Fibroblast of skin of scalp (primary cell): ENCODE measurements around the gene SSU72.
A peak's percentile ranks its signal among the peaks of the same experiment; 100 is the strongest.
"Not testable (repeated sequence)": the region's sequence is repeated elsewhere in the genome, so short reads cannot be mapped to it uniquely, and the experiment has no call there.

Source experiments
- DNase-seq: peaks from one replicate; pipeline ENCODE4 v3.0.0-alpha.2; 2013

SSU72 gene

DNA sequence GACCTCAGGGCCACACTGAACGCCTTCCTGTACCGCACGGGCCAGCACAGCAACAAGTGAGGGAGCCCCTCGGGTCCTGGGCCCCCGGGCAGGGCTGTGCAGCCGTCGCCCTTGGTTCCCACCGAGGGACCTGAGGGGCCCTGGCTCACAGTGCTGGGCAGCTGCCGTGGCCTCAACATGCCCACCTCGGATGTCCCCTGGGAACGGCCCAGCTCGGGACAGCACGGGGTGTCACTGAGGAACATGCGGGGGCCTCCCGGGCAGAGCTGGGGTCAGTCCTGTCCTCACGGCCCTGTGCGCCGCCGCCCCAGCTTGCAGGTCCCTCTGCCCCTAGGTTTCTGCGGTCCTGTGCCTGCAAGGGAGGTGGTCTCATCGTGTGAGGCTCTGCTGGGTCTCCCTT is 48.2 kb downstream of the SSU72 start:
- not testable (repeated sequence) for DNase-seq

DNA sequence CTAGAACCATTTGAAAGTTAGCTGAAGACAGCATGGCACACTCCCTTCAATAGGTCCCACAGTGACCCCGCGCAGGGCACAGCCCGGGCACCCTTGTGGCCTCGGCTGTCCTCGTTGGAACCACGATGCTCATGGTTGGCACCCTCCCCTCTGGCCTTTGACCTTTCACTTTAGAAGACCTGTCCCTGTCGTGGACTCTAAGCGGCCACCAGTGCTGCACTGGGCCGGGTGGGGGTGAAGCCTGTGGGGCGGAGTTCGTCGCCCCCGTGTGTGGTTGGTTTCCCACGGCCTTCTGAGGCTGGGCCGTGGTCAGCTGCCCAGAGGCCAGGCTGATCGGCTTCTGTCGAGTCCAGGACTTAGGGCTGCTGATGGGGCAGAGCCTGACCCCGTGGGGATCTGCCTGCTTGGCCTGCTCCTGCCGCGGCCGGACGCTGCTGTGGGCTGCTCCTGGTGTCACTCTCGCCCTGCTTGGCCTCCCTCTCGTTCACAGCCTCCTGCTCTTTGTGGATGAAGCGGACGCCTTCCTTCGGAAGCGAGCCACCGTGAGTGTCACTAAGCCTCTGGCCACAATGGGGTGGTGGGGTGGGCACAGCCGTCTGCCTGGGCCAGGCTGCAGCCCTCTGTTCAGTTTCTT is 49.8 kb downstream of the SSU72 start:
- DNase-seq: not testable (repeated sequence)

DNA sequence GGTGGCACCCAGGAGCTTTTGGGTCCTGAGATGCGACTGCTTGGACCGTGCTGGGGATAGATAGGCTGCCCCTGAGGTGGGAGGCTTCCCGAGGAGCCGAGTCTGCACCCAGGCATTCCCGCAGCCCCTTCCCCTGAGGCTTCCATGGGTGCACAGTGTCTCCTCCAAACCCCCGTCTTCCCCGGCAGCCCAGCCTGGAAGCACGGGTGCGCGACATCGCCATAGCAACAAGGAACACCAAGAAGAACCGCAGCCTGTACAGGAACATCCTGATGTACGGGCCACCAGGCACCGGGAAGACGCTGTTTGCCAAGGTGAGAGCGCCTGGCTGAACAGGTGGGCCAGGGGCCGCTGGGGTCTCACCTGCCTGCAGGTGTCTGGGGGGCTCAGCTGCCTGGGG is 51.0 kb downstream of the SSU72 start:
- DNase-seq: not testable (repeated sequence)

DNA sequence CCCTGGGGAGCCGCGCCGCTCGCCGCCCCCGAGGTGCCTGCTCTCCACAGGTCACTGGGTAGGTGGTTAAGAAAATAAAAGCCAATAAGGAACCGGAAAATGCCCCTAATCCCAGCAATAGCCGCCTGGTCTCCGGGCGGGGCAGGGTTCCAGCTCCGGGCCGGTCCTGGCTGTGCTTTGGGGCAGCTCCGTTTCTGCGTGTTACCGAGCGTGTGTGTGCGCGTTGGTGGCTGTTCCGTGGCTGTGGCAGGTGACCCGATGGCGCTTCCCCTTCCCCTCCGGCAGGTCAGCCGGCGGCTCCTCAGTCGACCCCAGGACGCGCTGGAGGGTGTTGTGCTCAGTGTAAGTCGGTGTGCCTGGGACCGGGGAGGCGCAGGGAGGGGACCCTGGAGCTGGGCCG is 51.4 kb downstream of the SSU72 start:
- DNase-seq: not testable (repeated sequence)

DNA sequence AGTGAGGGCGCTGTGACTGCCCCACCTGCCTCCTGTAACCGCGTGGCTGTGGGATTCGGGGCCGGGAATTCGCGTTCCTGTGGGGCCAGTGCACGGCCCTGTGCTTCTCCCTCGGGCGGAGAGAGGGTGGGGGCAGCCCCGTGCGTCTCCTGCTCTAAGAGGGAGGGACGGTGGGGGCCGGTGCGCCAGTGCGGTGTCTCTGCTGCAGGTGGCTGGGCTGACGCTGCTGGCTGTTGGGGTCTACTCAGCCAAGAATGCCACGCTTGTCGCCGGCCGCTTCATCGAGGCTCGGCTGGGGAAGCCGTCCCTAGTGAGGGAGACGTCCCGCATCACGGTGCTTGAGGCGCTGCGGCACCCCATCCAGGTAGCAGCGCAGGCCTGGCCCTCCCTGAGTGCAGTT is 52.1 kb downstream of the SSU72 start:
- not testable (repeated sequence) for DNase-seq

DNA sequence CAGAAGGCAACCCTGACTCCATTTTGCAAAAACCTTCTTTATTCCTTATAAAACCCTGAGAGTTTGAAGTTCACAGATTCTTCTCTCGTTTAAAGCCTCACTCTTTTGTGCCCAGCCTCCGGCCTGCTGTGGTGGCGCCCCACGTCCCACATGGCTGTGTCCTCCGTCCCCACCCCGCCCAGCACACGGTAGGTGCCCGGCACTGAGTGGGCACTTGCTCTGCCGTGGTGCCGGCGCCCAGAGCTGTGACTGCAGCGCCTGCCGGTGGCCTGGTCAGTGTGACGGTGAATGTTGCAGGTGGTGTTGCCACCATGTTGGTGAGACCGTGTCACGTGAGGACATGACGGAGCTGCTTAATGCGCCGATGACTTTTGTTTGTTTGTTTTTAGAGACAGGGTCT is 53.3 kb downstream of the SSU72 start:
- DNase-seq: no peak

DNA sequence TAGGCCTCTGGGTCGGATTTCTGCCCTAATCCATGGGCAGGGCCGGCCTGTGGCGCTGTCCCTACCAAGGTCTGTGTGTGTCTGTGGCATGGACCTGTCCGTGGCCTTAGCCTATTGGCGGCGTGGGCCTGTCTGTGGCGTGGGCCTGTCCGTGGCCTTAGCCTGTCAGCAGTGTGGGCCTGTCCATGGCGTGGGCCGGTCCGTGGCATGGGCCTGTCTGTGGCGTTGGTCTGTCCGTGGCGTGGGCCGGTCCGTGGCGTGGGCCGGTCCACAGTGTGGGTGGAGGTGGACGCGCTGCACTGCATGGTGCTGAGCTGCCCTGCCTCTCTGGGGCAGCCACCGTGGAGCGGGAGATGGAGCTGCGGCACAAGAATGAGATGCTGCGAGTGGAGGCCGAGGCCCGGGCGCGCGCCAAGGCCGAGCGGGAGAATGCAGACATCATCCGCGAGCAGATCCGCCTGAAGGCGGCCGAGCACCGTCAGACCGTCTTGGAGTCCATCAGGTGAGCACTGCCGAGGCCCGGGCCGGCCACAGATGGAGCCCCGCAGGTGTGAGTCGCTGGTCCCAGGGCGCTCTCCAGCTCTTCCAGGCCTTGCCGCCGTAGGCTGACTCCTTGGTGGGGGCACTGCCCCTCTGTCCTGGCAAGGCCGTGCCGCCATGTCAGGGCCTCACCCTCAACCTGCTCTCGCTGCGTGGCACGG is 54.7 kb downstream of the SSU72 start:
- not testable (repeated sequence) for DNase-seq

DNA sequence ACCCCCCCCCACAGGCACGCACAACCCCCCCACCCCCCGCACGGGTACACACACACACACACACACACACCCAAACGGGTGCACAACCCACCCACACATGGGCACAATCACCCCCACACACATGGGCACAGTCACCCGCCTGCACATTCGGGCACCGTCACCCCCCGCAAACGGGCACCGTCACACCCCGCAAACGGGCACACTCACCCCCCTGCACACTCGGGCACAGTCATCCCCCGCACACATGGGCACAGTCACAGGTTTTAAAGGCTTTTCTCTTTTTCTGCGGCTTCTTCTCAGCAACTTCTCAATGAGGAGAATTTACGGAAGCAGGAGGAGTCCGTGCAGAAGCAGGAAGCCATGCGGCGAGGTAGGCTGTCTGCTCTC is 56.0 kb downstream of the SSU72 start:
- not testable (repeated sequence) for DNase-seq

DNA sequence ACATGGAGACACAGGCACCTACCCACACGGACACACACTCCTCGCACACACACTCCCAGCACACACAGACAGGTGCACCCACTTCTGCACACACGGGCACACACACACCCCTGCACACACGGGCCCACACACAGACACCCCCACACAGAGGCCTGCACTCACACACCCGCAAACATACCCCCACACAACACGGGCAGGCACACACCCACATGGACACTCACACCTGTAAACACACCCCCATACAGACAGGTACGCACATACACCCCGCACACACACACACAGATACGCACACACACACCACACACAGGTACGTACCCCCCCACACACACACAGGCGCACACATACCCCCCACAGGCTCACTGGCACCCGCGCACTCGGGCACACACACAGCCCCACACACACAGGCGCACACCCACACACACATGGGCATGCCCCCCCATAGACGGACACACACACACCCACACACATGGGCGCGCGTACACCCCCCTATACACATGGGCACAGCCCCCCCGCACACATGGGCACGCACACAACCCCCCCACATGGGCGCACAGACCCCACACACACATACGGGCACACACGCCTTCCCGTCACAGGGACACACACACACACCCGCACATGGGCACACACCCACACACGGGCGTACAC is 56.6 kb downstream of the SSU72 start:
- DNase-seq: no peak

DNA sequence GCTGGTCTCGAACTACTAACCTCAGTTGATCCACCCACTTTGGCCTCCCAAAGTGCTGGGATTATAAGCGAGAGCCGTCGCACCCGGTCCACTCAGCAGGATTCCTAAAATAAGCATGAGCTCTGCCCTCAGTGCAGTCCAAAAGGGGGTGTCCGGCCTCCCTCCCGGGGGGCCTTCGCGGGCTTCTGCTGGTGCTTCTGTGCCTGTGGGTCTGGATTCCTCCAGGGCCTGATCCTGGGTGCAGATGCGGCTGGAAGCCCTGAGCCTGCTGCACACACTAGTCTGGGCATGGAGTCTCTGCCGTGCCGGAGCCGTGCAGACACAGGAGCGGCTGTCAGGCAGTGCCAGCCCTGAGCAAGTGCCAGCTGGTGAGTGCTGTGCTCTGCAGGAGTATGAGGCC is 57.7 kb downstream of the SSU72 start:
- not testable (repeated sequence) for DNase-seq

DNA sequence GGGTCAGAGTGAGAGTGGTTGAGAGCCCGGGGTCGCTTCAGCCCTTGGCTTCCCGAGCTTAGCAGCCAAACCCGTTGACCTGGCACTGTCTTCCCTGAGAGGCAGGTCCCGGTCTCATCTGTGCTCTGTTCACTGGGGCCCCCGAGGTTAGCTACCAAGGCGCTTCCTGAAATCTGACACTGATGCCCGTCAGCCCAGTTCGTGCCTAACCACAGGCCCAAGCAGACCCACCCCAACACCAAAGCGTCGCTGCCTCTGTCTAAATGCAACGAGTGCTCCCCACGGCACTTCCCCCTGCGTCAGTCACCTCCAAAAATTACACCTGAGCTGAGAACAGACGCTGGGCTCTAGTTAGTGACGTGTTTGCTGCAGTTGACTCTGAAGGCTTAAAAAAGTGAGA is 60.3 kb downstream of the SSU72 start:
- DNase-seq: not testable (repeated sequence)

DNA sequence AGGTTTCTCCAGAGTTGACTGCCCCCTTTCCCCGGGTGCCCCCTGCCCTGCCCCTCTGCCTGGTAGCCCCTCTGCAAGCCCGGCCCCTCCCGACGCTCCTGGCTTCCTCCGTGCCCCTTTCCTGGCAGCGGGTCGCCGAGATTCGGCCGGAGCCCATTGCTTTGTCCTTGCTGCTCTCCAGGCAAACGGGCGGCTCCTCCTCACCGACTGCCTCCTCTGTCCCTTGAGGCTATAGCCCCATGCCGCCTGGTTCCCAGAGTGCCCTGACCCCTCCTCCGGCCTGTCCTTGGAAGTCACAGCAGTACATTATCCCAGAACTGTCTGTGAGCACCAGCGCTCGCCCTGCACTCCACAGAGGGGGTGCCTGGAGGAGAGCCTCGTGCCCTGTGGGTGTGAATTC is 61.0 kb downstream of the SSU72 start:
- not testable (repeated sequence) for DNase-seq

DNA sequence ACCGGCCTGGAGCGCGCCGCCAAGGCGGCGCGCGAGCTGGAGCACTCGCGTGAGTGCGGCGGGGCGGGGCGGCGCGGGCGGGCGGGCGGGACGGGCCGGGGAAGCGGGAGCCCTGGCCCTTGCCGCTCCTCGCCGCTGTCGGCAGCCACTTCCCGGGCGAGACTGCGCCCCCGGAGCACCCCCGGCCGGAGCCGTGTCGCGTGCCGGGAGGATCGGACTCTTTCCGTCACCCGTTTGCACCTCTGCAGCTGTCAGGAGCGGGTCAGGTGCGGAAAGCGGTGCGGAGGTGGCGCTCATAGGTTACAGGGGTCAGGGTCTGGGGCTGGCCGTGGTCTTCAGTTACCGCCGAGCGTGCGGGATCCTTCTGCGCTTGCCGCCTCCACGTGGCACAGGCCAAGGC is 62.2 kb downstream of the SSU72 start:
- not testable (repeated sequence) for DNase-seq

DNA sequence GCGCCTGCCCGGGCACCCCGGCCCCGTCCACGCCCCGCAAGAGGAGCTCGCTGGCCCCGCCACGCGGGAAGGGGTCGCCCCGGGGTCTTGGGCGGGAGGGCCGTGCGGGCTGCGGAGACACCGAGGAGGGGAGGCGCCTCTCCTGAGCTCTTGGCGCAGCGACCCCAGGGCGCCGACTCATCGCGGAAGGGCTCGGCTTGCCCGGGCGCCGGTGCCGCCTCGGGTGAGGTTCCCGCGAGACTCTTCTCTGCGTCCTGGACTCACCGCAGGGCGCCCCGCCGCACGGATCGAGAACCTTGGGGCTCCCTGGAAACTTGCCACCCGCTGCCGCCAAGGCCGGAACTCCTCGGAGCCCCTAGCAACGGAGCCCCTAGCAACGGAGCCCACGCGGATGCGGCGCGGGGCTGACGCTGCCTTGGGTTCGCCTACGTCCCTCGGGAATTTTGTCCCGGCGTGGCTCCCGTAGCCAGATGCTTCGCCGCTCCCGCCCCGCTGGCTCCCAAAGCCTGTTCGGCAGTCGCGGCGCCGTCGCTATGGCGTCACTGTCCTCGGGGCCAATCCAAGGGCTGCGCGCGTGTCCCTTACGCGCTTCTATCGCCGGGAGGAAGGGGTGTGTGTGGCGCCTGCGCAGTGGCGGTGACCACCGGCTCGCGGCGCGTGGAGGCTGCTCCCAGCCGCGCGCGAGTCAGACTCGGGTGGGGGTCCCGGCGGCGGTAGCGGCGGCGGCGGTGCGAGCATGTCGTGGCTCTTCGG is 63.0 kb downstream of the SSU72 start, which contains the start of gene ATAD3A:
Gene ATAD3A (plus strand): TSS at position 630 of the 753 bp plus-strand sequence. CDS start 107 bp downstream, at position 737.
- peak; percentile 98 for DNase-seq

DNA sequence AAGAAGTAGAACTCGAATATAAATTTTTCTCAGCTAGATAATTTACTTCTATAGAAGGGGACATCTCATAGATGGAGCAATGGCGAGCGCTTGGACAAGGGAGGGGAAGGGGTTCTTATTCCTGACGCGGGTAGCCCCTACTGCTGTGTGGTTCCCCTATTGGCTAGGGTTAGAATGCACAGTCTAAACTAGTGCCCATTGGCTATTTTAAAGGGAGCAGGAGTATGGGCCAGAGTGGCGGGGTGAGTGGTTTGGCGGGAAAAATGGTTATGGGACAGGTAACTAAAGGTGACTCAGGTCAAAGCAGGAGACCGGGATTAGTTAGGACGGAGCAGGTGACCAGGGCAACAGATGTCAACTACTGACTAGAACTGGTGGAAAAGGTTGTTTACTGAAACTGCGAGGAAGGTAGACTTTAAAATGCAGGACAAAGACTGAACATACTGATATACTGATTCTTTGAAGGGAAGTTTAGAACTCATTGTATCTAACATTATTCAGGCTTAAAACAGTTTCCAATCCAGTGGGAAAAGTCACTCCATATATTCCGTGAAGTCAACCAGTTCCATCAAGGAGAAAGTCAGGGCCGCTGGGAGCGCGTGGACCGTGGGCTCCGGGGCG is 63.6 kb downstream of the SSU72 start:
- peak; percentile 17 for DNase-seq

DNA sequence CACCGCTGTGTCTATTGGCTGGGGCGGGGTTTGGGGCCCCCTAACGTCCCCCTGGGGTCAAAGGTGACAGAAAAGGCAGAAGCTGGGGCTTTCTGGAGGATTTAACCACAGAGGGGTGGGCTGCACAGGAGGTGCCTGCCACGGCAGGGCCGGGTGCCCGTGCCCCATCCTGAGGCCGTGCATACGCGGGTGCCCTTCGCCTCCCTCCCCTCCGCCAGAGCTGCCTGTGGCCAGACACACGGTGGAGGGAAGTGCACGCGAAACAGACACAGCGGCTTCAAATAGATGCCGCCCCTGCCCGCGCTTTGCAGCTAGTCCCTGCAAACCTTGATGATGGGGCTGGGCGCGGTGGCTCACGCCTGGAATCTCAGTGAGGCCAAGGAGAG is 65.2 kb downstream of the SSU72 start:
- not testable (repeated sequence) for DNase-seq

DNA sequence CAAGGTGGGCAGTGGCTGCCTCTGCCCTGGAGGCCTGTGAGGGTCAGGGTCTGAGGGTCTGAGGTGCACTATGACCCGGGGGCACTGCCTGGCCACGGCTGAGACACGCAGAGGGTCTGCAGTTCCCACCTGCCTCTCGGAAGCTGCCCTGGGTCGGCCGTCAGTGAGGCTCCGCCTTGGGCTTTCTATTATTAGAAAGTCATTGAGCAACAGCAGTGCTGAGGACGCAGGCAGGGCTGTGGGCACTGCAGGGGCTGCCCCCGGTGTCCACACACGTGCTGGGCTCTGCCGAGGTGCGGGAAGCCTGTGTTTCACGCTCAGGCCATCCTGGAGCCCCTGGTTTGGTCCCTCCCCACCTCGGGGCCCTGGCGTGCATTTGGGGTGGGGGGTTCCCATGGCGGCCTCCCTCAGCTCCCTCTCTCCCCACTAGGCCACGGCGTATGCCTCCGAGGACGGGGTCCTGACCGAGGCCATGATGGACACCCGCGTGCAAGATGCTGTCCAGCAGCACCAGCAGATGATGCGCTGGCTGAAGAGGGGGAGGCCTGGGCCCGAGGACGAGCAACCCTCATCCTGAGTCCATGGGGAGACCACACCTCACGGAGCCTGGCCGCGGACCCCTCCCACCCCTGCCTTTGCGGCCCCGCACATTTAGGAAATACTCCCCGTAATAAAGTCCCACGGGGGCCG is 65.7 kb downstream of the SSU72 start:
- not testable (repeated sequence) for DNase-seq

DNA sequence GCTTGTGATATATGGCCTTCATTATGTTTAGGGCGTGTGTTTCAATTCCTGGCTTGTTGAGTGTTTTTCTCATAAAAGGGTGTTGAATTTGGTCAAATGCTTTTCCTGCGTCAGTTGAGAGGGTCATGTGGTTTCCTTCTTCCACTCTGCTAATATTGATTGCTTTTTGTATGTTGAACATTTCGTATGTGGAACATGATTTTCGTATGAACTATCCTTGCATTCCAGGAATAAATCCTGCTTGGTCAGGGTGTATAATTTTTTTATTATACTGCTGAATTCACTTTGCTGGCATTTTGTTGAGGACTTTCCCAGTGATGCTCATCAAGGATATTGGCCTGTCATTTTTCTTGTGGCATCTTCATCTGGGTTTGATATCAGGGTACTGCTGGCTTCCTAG is 67.4 kb downstream of the SSU72 start:
- no peak for DNase-seq

DNA sequence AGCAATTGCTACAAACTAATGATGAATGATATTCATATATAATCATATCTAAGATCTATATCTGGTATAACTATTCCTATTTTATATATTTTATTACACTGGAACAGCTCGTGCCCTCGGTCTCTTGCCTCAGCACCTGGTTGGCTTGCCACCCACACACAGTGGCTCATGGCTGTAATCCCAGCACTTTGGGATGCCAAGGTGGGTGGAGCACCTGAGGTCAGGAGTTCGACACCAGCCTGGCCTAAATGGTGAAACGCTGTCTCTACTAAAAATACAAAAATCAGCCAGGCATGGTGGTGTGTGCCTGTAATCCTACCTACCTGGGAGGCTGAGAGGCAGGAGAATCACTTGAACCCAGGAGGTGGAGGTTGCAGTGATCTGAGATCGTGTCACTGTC is 68.9 kb downstream of the SSU72 start:
- DNase-seq: not testable (repeated sequence)

DNA sequence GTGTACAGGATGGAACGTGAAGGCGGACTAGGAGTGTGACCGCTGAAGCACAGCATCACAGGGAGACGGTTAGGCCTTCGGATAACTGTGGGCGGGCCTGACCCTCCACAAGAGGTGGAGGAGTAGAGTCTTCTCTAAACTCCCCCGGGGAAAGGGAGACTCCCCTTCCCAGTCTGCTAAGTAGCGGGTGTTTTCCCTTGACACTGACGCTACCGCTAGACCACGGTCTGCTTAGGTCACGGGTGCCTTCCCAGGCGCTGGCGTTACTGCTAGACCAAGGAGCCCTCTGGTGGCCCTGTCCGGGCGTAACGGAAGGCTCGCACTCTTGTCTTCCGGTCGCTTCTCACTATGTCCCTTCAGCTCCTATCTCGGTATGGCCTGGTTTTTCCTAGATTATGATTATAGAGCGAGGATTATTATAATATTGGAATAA is 69.3 kb downstream of the SSU72 start:
- not testable (repeated sequence) for DNase-seq

DNA sequence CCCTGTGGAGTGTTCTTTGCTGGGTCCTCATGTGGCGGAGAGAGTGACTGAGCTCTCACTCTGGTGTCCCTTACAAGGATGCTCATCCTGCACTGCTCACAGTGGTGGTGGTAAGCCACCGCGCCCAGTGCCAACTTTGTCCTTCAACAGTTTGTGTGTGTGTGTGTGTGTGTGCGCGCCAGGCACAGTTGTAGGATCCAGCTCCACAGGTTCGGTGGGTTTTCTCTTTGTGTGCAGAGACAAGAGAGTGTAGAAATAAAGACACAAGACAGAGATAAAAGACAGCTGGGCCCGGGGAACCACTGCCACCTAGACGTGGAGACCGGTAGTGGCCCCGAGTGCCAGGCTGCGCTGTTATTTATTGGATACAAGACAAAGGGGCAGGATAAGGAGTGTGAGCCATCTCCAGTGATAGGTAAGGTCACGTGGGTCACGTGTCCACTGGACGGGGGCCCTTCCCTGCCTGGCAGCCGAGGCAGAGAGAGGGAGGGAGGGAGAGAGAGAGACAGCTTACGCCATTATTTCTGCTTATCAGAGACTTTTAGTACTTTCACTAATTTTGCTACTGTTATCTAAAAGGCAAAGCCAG is 69.8 kb downstream of the SSU72 start:
- DNase-seq: peak; percentile 56
